ENCODE measurements around the gene ZBED6. TPM values are rescaled to one million over a fixed set of nuclear protein-coding genes. Genes with fewer than 3 reads are reported as not detected.

Gene ZBED6
- total and polyA plus RNA-seq, 10 of the 15 experiments (the other 5 are each of a cell fraction or from before 2014, with no cell fraction given) = 0.13 to 15.9 (median 4.8) TPM

DNA sequence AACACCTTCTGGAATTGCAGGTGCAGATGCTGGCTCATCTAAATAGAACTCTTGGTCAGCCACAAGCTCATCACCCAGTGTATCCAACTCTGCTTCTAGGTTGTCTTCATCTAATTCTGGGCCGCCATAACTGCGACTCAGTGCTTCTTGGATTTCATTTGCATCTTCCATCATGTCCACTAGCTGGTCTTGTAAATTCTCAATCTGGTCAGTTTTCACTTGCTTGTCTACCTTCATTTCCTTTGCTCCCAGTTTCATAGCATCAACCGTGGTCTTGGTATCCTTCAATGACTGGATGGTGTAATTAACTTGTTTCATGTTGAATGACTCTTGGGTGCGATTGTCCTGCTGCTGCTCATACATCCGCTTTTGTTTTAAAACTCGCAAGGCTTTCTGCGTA, 10.3 kb downstream of the ZBED6 start:
- no peak for FAIRE-seq
- 99% methylated on average over 7 of the region's 7 CpGs for WGBS (ENCODE audit: insufficient coverage, insufficient replicate concordance, low lambda C conversion rate, missing lambda C conversion rate)

DNA sequence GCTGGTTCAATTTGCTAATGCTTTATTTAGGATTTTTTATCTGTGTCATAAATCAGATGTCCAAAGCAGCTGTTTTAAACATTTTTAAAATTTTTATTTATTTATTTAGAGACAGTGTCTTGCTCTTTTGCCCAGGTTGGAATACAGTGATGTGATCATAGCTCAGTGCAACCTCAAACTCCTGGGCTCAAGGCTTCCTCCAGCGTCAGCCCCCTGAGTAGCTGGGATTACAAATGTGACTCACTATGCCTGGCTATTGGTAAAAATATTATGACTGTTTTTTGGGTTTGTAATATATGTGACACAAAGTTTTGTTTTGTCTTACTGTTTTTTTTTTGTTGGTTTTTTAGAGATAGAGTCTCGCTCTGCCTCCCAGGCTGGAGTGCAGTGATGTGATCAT, 11.8 kb downstream of the ZBED6 start:
- Histone ChIP-seq H3K4me1 (ENCODE audit: control insufficient read depth, insufficient read depth, low read length) (no peaks in the 10 kb centered on the region), H4K20me1 (ENCODE audit: control insufficient read depth, insufficient read depth) (no peaks in the 10 kb centered on the region; the same call in 1 of the 2 replicates), H3K36me3 (ENCODE audit: control insufficient read depth in 2 of 2, insufficient read depth in 2 of 2, low read length in 1 of 2) (peaks cover 1 to 21% of the 10 kb centered on the region in 2 experiments), H3K9ac (ENCODE audit: control insufficient read depth, insufficient read depth, low read length) (no peak overlapping the region), H3K4me3 (no peak overlapping the region), H2AFZ (ENCODE audit: control insufficient read depth, low read depth, low read length) (no peak overlapping the region), H3K27me3 (replicated peaks in 1 of 2; ENCODE audit: control insufficient read depth in 2 of 2, insufficient read depth in 2 of 2, low read length in 1 of 2) (no peaks in the 10 kb centered on the region), H3K9me3 (replicated peaks; ENCODE audit: control insufficient read depth, insufficient read depth, low read length) (no peaks in the 10 kb centered on the region), H3K79me2 (ENCODE audit: control insufficient read depth, insufficient read depth, low read length) (peaks cover 21% of the 10 kb centered on the region), H3K27ac (ENCODE audit: control insufficient read depth, insufficient read depth) (no peak overlapping the region), H3K4me2 (ENCODE audit: control insufficient read depth, insufficient read depth) (no peak overlapping the region)
- no peak for FAIRE-seq
- no peak for DNase-seq (ENCODE audit: low read depth, low spot score)
- ATAC-seq = no peak
- ChIA-PET SMC1A (ENCODE audit: uncharacterized antibody, unreplicated experiment) (interaction anchor here (0.7 to 1.2 kb wide), 4 partner anchors 10 to 29 kb away, joined by 3 to 6 read pairs (median 4); no protein-coding TSS in a partner anchor), CTCF (no interaction called here), RAD21 (ENCODE audit: unreplicated experiment) (interaction anchor here (1.0 kb wide), 1 partner anchor 591 kb away, joined by 4 read pairs; no protein-coding TSS in a partner anchor), POLR2A (interaction anchor here (0.5 to 0.6 kb wide), 2 partner anchors 638 to 708 kb away, joined by 3 read pairs; no protein-coding TSS in a partner anchor)
- in situ Hi-C loops (cut with MboI) (no loop called here), intact Hi-C loops (cut with micrococcal nuclease; ENCODE audit: unreplicated experiment) (no loop called here)
- TF ChIP-seq ZNF24 (IDR thresholded peaks at IDR 0.05) (no peak), HDGF (IDR thresholded peaks at IDR 0.05) (no peak), BCLAF1 (IDR thresholded peaks at IDR 0.05) (no peak), ZBED1 (IDR thresholded peaks at IDR 0.05; ENCODE audit: borderline replicate concordance) (no peak), RCOR1 (conservative IDR thresholded peaks at IDR 0.05; ENCODE audit: low read depth, low read length) (no peak), SREBF2 (IDR thresholded peaks at IDR 0.05; ENCODE audit: low read length) (no peak)
- TF ChIP-seq, protein P1, sequence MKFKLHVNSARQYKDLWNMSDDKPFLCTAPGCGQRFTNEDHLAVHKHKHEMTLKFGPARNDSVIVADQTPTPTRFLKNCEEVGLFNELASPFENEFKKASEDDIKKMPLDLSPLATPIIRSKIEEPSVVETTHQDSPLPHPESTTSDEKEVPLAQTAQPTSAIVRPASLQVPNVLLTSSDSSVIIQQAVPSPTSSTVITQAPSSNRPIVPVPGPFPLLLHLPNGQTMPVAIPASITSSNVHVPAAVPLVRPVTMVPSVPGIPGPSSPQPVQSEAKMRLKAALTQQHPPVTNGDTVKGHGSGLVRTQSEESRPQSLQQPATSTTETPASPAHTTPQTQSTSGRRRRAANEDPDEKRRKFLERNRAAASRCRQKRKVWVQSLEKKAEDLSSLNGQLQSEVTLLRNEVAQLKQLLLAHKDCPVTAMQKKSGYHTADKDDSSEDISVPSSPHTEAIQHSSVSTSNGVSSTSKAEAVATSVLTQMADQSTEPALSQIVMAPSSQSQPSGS (IDR thresholded peaks at IDR 0.05; ENCODE audit: low read length) = no peak
- no TSS peak for BruUV-seq (replicated peaks)
- 95% methylated on average over 2 of the region's 2 CpGs for WGBS (ENCODE audit: insufficient coverage, insufficient replicate concordance, low lambda C conversion rate, missing lambda C conversion rate)

More for the DNA sequence above, 10.3 kb downstream of the ZBED6 start:
- Histone ChIP-seq H3K9me3 (replicated peaks; ENCODE audit: control insufficient read depth, insufficient read depth, low read length) (no peaks in the 10 kb centered on the region), H3K9ac (ENCODE audit: control insufficient read depth, insufficient read depth, low read length) (no peak overlapping the region), H3K4me2 (ENCODE audit: control insufficient read depth, insufficient read depth) (no peak overlapping the region), H3K4me1 (ENCODE audit: control insufficient read depth, insufficient read depth, low read length) (no peaks in the 10 kb centered on the region), H3K36me3 (ENCODE audit: control insufficient read depth in 2 of 2, insufficient read depth in 2 of 2, low read length in 1 of 2) (peaks cover 1 to 18% of the 10 kb centered on the region in 2 experiments), H3K4me3 (no peak overlapping the region), H3K27me3 (replicated peaks in 1 of 2; ENCODE audit: control insufficient read depth in 2 of 2, insufficient read depth in 2 of 2, low read length in 1 of 2) (no peaks in the 10 kb centered on the region), H2AFZ (ENCODE audit: control insufficient read depth, low read depth, low read length) (no peak overlapping the region), H3K27ac (ENCODE audit: control insufficient read depth, insufficient read depth) (no peak overlapping the region), H4K20me1 (ENCODE audit: control insufficient read depth, insufficient read depth) (no peaks in the 10 kb centered on the region; the same call in 1 of the 2 replicates), H3K79me2 (ENCODE audit: control insufficient read depth, insufficient read depth, low read length) (peaks cover 36% of the 10 kb centered on the region)
- ChIA-PET SMC1A (ENCODE audit: uncharacterized antibody, unreplicated experiment) (no interaction called here), RAD21 (ENCODE audit: unreplicated experiment) (no interaction called here), POLR2A (no interaction called here), CTCF (no interaction called here)
- BruUV-seq (replicated peaks) = TSS peak; percentile 1
- in situ Hi-C loops (cut with MboI) (no loop called here), intact Hi-C loops (cut with micrococcal nuclease; ENCODE audit: unreplicated experiment) (no loop called here)
- DNase-seq (ENCODE audit: low read depth, low spot score) = no peak
- TF ChIP-seq DPF2 (IDR thresholded peaks at IDR 0.05) (no peak), NR2F1 (conservative IDR thresholded peaks at IDR 0.05) (no peak)
- no peak for ATAC-seq
